Glutamatergic neuron (in vitro differentiated cells): ENCODE measurements around the gene DLG4. TPM values are rescaled to one million over a fixed set of nuclear protein-coding genes. Genes with fewer than 3 reads are reported as not detected.

Source experiments
- DNase-seq: peaks from one replicate; pipeline ENCODE4 v3.0.0; 2022
- H3K27ac Mint-ChIP-seq: one replicate; pipeline ENCODE4 v1.8.0; 2020; ENCODE audit warnings: mild to moderate bottlenecking, mixed read lengths, inconsistent platforms; ENCODE audit not compliant: unreplicated experiment
- H3K27me3 Mint-ChIP-seq: one replicate; pipeline ENCODE4 v1.8.0; 2020; ENCODE audit warnings: mild to moderate bottlenecking, moderate library complexity, mixed read lengths, inconsistent platforms; ENCODE audit not compliant: unreplicated experiment
- H3K36me3 Mint-ChIP-seq: one replicate; pipeline ENCODE4 v1.8.0; 2020; ENCODE audit warnings: mild to moderate bottlenecking, mixed read lengths, inconsistent platforms; ENCODE audit not compliant: unreplicated experiment
- H3K4me1 Mint-ChIP-seq: one replicate; pipeline ENCODE4 v1.8.0; 2020; ENCODE audit warnings: mild to moderate bottlenecking, low read depth, mixed read lengths, inconsistent platforms; ENCODE audit not compliant: unreplicated experiment
- H3K4me3 Mint-ChIP-seq: one replicate; pipeline ENCODE4 v1.8.0; 2020; ENCODE audit warnings: mild to moderate bottlenecking, mixed read lengths, inconsistent platforms; ENCODE audit not compliant: unreplicated experiment
- H3K9me3 Mint-ChIP-seq: one replicate; pipeline ENCODE4 v1.8.0; 2020; ENCODE audit warnings: mild to moderate bottlenecking, moderate library complexity, mixed read lengths, inconsistent platforms; ENCODE audit not compliant: unreplicated experiment
- CTCF ChIP-seq: fragments of 200-600 bp; sonication (generic); IDR thresholded peaks from one replicate; pipeline ENCODE4 v1.5.0; 2021; ENCODE audit not compliant: partially characterized antibody, unreplicated experiment
- total RNA-seq: library from RNA; stranded (reverse); fragmentation: NEBNext Ultra II Directional; extraction: Animal tissue kit (Norgen Biotek cat#: 25700); gene quantifications from one replicate; pipeline ENCODE4 v1.2.1, GENCODE V29; 2021; ENCODE audit not compliant: unreplicated experiment

DLG4 gene
- total RNA-seq, 1 donor from 2014 or later = 157 TPM

- peaks cover 19% of the 10 kb centered on the region for H3K27me3 Mint-ChIP-seq
- no peak overlapping the region for H3K27ac Mint-ChIP-seq
- DNase-seq = no peak
- peaks cover 2% of the 10 kb centered on the region for H3K9me3 Mint-ChIP-seq
- no peak overlapping the region for H3K4me3 Mint-ChIP-seq
- peaks cover 5% of the 10 kb centered on the region for H3K4me1 Mint-ChIP-seq
- no peak for TF ChIP-seq CTCF
- peaks cover 4% of the 10 kb centered on the region for H3K36me3 Mint-ChIP-seq
These were observed 39.9 kb upstream of the DLG4 start for GRCh38 chr17:7259555-7259889.

GRCh38 chr17:7258731-7259554 is 39.3 kb upstream of the DLG4 start:
- Mint-ChIP-seq H3K27ac (no peak overlapping the region), H3K4me3 (no peak overlapping the region), H3K36me3 (peaks cover 2% of the 10 kb centered on the region), H3K27me3 (peaks cover 18% of the 10 kb centered on the region), H3K9me3 (peaks cover 2% of the 10 kb centered on the region), H3K4me1 (peaks cover 3% of the 10 kb centered on the region)
- no peak for DNase-seq
- TF ChIP-seq CTCF = no peak

DNA sequence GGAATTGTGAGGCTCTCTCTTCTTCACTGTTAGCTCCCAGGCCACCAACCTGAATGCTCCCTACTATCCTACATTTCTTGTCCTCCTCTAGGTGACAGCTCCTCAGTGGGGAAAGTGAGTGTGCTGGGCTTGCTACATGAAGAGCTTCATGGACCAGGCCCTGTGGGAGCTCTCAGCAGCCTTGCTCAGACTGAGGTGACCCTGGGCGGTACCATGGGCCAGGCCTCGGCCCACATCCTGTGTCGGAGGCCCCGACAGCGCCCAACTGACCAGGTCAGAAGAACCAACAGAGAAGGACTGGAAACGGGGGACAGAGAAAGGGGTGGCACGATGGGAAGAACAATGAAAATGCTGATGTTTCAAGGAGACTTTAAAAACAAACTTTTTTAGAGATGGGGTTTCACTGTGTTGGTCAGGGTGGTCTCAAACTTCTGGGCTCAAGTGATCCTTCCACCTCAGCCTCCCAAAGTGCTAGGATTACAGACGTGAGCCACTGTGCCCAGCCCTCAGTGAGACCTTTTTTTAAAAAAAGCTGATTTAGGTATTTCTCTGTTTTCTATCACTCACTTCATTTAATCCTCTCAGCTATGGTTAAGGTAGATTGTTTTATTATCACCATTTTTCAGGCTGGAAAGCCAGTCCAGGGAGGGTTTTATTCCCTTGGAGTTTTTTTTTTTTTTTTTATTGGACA is 37.3 kb upstream of the DLG4 start:
- peaks cover 8% of the 10 kb centered on the region for H3K4me1 Mint-ChIP-seq
- peaks cover 8% of the 10 kb centered on the region for H3K9me3 Mint-ChIP-seq
- no peak overlapping the region for H3K27ac Mint-ChIP-seq
- DNase-seq = no peak
- no peaks in the 10 kb centered on the region for H3K36me3 Mint-ChIP-seq
- peaks cover 8% of the 10 kb centered on the region for H3K27me3 Mint-ChIP-seq
- TF ChIP-seq CTCF = no peak
- no peak overlapping the region for H3K4me3 Mint-ChIP-seq

DNA sequence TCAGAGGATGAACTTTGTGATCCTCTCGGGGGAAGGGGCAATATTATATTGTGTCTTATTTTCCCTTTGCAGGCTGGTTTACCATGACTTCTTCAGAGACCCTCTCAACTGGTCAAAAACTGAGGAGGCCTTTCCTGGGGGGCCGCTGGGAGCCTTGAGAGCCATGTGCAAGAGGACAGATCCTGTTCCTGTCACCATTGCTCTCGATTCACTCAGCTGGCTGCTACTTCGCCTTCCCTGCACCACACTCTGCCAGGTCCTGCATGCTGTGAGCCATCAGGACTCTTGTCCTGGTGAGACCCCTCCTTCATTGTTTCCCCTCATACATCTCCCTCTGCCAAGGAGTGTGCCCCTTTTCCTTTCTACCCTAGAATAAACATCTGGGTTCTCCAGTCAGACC is 34.9 kb upstream of the DLG4 start:
- H3K4me1 Mint-ChIP-seq = peaks cover 16% of the 10 kb centered on the region
- H3K27ac Mint-ChIP-seq = no peak overlapping the region
- H3K4me3 Mint-ChIP-seq = peak overlapping the region; percentile 39
- peaks cover 11% of the 10 kb centered on the region for H3K27me3 Mint-ChIP-seq
- no peaks in the 10 kb centered on the region for H3K36me3 Mint-ChIP-seq
- TF ChIP-seq CTCF = no peak
- no peak for DNase-seq
- peaks cover 14% of the 10 kb centered on the region for H3K9me3 Mint-ChIP-seq

GRCh38 chr17:7253082-7253481 is 33.4 kb upstream of the DLG4 start:
- peaks cover 26% of the 10 kb centered on the region for H3K4me1 Mint-ChIP-seq
- peak overlapping the region; percentile 98 for H3K27ac Mint-ChIP-seq
- no peak for TF ChIP-seq CTCF
- peaks cover 13% of the 10 kb centered on the region for H3K27me3 Mint-ChIP-seq
- H3K36me3 Mint-ChIP-seq = no peaks in the 10 kb centered on the region
- peak overlapping the region; percentile 93 for H3K4me3 Mint-ChIP-seq
- no peak for DNase-seq
- H3K9me3 Mint-ChIP-seq = peaks cover 17% of the 10 kb centered on the region
